Measurements from ENCODE around the gene USP5.

Gene USP5

GRCh38 chr12:6851921-6852650 is at the start of gene USP5:
Gene USP5 (plus strand): TSS chr12:6852150. CDS start chr12:6852180, 30 bp downstream.
- peak; percentile 99 for DNase-seq

GRCh38 chr12:6807170-6807569 is 44.8 kb upstream of the USP5 start:
- no peak for DNase-seq

- DNase-seq = no peak
Measured at GRCh38 chr12:6809056-6809455, 42.9 kb upstream of the USP5 start.

- DNase-seq = no peak
Measured at GRCh38 chr12:6810758-6811157, 41.2 kb upstream of the USP5 start.

- DNase-seq = no peak
Measured at GRCh38 chr12:6813363-6813762, 38.6 kb upstream of the USP5 start.

- no peak for DNase-seq
Measured at GRCh38 chr12:6816598-6816997, 35.4 kb upstream of the USP5 start.

- DNase-seq = no peak
Measured at GRCh38 chr12:6817098-6817497, 34.9 kb upstream of the USP5 start.

GRCh38 chr12:6817662-6818157 is 34.2 kb upstream of the USP5 start:
- no peak for DNase-seq

- no peak for DNase-seq
Measured at GRCh38 chr12:6818222-6818621, 33.7 kb upstream of the USP5 start.

GRCh38 chr12:6818645-6819044 is 33.3 kb upstream of the USP5 start:
- DNase-seq = no peak

GRCh38 chr12:6819106-6820030 is 32.6 kb upstream of the USP5 start:
- DNase-seq = no peak

GRCh38 chr12:6820166-6820565 is 31.8 kb upstream of the USP5 start:
- no peak for DNase-seq

- no peak for DNase-seq
Measured at GRCh38 chr12:6821591-6822425, 30.1 kb upstream of the USP5 start, which contains the start of gene GPR162. Gene GPR162 (plus strand): TSS chr12:6821821. CDS start chr12:6823899, 2,078 bp downstream.

- no peak for DNase-seq
Measured at GRCh38 chr12:6822426-6823135, 29.4 kb upstream of the USP5 start.

GRCh38 chr12:6823182-6824084 is 28.5 kb upstream of the USP5 start:
- no peak for DNase-seq

GRCh38 chr12:6824085-6824775 is 27.7 kb upstream of the USP5 start:
- no peak for DNase-seq

GRCh38 chr12:6824901-6825381 is 27.0 kb upstream of the USP5 start:
- DNase-seq = no peak

- DNase-seq = peak; percentile 74
Measured at GRCh38 chr12:6825398-6826124, 26.4 kb upstream of the USP5 start.

- DNase-seq = no peak
Measured at GRCh38 chr12:6826125-6826733, 25.7 kb upstream of the USP5 start.
